ENCODE measurements around the gene ELL.

DNA sequence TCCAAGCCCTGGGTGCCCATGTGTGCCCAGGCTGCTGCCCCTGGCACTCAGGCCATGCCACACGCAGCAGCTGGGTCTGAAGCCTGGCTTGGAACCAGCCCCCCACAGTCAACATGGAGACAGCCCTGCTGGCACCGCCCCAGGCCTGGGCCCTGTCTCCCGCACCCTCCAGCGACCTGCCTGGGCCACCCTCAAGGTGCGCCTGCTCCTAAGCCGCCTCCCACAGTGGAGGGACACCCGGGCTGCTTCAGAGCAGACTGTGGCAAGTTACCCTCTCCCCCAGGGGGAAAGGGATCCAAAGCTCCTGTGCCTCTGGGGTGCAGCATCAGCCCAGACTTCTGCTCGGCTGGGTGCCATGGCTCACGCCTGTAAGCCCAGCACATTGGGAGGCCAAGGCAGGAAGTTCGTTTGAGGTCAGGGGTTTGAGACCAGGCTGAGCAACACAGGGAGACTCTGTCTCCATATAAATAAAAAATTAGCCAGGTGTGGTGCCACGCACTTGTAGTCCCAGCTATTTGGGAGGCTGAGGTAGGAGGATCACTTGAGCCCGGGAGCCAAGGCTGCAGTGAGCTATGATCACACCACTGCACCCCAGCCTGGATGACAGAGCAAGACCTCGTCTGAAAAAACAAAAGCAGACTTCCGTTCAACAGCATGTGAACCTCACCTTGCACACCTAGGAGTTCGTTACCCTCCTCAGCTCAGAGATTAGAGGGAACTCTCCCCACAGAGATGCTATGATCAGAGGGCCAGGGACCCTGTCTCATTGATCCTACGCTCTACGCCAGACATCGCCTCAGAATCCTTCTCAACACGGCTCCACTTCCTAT is 15.6 kb downstream of the ELL start:
- TF ChIP-seq, protein P1, sequence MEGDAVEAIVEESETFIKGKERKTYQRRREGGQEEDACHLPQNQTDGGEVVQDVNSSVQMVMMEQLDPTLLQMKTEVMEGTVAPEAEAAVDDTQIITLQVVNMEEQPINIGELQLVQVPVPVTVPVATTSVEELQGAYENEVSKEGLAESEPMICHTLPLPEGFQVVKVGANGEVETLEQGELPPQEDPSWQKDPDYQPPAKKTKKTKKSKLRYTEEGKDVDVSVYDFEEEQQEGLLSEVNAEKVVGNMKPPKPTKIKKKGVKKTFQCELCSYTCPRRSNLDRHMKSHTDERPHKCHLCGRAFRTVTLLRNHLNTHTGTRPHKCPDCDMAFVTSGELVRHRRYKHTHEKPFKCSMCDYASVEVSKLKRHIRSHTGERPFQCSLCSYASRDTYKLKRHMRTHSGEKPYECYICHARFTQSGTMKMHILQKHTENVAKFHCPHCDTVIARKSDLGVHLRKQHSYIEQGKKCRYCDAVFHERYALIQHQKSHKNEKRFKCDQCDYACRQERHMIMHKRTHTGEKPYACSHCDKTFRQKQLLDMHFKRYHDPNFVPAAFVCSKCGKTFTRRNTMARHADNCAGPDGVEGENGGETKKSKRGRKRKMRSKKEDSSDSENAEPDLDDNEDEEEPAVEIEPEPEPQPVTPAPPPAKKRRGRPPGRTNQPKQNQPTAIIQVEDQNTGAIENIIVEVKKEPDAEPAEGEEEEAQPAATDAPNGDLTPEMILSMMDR (IDR thresholded peaks at IDR 0.05; ENCODE audit: low read depth, low read length, poor library complexity, severe bottlenecking) = no peak
- TF ChIP-seq EZH2phosphoT487 (IDR thresholded peaks at IDR 0.05; ENCODE audit: borderline replicate concordance, low read length) = no peak
